Activated CD4-positive, alpha-beta T cell treated with anti-CD3 and anti-CD28 coated beads, Interleukin-2, Interleukin-6, amounts not matched to agents 100 ng/mL and 50 ng/mL, durations not matched to agents 16 hours and 8 hours (primary cell): ENCODE results near the gene TSG101.

ENCODE experiments used
- DNase-seq: peaks from one replicate; pipeline ENCODE4 v3.0.0-alpha.2; 2020

TSG101 gene

DNA sequence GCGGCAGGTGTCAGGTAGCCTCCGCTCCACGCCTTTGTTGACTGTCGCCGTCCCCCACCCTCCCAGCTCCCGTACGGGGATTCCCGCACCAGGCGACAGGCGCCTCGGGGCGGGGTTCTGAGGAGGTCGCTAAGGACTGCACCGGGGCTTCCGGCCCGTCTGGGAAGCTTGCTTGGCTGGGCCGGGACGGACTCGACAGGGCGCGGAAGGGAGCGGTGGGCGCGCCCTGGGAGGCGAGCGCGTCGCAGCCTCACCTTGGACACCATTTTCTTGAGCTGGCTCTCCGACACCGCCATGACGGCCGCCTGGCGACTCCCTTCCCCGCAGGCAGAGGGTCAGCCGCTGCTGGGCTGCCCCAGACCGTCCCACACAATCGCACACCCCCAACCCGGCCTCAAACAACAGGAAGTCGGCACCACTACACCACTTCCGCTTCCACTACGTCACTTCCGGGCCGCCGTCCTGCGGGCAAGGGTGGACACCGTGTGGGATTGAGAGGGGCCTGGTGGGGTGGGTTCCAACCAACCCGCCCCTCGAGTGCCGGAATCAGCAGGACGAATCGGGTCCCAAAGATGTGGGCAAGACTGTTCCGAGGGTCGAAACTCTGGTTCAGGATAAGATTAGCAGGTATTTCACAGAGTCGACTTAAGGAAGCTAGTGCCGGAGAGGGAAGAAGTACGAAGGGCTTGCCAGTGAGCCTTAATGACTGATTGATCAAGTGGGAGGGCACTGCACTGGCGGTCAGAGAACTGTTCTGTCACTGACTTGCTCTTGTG, at the start of gene TSG101:
Gene TSG101 (minus strand): TSS at position 422 of the 776 bp plus-strand sequence. CDS start 126 bp downstream, at position 296.
- DNase-seq, result peak; percentile 95

DNA sequence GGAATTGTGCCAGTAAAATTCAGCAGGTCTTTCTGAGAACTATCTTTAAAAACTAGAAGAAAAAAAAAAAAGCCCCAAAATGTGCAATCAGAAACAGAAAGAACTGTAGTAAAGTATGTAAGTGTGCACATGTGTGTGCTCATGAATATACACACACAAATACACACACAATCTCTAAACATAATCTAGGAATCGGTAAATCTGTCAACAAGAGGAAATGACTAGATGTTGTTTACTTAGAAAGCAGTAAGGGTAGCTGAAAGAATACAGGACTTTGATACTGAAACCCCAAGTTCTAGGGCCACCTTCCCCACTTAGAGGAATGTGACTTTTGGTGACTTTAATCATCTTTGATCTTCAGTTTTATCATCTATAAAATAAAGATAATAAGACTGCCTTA, 48.6 kb upstream of the TSG101 start:
- DNase-seq, result no peak

- DNase-seq, result no peak
Observed at GRCh38 chr11:18567081-18567480, 40.3 kb upstream of the TSG101 start.

DNA sequence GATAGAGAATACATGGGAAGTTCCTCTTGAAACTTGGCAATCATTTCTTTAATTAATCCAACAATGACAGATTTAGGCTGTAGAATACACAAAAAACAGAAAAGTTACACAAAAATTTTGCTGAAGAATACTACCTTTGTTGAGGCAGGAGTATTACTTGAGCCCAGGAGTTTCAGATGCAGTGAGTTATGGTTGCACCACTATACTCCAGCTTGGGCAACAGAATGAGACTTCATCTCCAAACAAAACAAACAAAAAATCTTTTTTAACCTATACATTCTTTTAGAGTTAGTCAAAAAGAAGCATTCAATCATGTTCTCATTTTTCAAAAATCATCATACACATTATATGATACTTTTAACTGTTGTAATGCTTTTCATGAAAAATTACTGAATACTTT, 39.7 kb upstream of the TSG101 start:
- DNase-seq, result no peak

GRCh38 chr11:18564149-18564548, 37.4 kb upstream of the TSG101 start:
- DNase-seq, result no peak

DNA sequence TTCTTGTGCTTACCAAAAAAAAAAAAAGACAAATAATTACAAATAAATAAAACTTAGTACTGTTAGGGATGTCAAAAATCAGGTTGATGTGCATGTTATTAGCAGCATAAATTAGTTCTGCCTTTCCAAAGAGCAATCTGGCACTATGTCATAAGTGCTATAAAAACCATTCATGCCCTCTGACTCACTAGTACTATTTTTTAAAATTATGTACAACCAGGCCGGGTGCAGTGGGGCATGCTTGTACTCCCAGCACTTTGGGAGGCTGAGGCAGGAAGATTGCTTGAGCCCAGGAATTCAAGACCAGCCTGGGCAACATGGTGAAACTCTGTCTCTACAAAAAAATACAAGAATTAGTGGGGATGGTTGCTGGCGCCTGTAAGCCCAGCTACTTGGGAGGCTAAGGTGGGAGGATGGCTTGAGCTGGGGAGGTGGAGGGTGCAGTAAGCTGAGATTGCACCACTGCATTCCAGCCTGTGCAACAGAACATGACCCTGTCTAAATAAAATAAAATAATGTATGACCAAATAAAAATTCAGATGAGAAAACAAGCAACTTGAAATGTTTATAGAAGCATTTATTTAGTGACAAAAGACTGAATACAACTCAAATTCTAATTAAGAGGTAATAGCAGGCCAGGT, 36.5 kb upstream of the TSG101 start:
- no peak for DNase-seq

GRCh38 chr11:18548001-18548400, 21.3 kb upstream of the TSG101 start:
- no peak for DNase-seq

DNA sequence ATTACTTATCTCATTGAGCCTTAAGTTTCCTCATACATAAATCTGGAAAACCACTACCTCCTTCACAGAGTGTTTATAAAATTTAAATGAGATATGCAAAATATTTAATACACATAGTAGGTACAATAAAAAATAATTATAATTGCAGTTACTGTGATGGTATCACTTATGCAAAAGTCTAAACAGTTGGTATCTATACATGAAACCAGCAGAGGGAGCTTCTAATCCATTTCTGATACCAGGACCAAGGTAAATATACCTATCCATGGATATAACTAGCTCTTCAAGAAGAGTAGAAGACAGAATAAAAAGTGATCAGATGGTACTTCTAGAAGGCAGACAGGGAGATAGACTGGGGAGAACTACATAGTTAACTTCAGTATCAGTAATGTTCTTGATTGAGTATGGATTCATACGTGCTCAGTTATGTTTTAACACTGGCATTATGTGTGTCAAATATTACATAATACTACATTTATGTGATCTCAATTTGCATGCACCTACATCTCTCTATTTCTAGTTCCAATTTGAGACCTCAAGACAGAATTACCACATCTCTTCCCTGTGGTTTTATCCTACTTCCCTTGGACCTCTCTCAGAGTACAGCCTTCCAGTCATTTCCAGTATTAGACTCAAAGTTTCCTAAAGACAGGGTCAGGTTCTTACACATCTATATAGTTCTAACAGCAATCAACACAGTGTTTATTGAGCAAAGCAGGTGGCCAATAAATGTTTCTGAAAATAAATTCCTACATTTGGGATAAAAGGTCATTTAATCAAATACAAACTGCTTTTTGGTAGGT, 13.7 kb upstream of the TSG101 start:
- DNase-seq, result peak; percentile 52

DNA sequence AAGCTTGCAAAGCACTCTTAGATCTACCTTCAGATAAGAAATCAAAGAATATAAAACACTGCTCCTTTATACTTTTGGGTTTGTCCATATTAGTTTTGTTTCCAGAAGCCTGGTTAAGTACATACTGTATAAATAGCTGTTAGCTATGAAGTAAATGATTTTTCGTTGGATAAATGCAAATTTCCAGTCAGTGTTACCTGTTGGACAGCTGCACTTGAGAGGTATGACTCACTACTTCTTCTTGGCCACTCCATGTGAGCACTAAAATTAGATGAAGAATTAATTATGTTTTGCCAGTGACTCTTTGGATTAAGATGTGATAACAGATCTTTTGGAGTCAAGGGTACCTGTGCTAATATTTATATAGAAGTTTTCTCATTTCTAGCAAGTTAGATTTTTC, 9.5 kb upstream of the TSG101 start:
- DNase-seq, result no peak

GRCh38 chr11:18534245-18534644, 7.5 kb upstream of the TSG101 start:
- DNase-seq, result no peak

DNA sequence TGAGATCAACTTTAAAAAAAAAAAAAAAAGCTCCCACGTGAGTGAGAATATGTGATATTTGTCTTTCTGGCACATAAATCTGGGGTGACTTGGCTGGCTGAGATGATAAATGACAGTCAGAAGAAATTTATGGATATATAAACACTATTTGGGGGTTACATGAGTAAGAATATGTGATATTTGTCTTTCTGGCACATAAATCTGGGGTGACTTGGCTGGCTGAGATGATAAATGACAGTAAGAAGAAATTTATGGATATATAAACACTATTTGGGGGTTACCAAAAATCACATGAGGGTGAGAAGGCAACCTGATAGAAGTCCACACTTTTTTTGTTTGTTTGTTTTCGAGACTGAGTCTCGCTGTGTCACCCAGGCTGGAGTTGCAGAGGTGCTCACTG, 6.6 kb upstream of the TSG101 start:
- DNase-seq, result no peak

GRCh38 chr11:18527512-18527911, 770 bp upstream of the TSG101 start:
- DNase-seq, result peak; percentile 5

DNA sequence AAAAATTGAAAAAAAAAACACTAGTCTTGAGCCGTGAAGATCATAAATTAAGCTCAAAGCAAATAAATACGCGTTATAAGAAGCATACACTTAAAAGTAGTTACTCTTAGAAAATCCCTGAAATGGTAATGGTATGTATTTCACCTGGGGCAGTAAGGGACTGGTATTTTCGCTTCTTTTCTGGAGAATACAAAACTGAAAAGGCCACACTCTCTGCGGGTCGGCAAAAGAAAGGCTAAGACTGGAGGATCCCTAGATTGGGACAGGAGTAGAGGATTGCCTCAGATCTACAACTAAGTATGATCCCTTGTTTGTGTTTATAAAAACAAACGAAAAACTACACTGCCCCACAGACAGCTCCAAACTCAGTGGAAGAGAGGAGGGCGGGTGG, 617 bp downstream of the TSG101 start:
- DNase-seq, result no peak

DNA sequence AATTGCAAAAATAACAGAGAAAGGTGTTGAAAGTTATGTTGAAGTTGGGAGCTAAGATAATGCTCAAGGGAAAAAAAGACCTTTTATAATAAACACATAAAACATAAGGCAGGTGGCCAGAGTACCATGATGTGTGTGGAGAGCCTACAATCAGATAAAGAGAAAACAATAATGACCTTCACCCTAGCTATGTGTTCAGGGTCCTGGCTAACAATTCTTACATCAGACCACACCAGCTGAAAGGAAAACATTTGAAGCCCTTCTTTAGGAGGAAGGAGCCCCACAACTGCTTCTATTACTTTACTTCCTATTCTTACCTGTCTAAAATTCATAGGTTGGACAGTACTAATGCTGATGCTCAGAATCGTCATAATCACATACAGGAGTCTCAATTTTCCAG, 2.5 kb downstream of the TSG101 start:
- DNase-seq, result no peak

DNA sequence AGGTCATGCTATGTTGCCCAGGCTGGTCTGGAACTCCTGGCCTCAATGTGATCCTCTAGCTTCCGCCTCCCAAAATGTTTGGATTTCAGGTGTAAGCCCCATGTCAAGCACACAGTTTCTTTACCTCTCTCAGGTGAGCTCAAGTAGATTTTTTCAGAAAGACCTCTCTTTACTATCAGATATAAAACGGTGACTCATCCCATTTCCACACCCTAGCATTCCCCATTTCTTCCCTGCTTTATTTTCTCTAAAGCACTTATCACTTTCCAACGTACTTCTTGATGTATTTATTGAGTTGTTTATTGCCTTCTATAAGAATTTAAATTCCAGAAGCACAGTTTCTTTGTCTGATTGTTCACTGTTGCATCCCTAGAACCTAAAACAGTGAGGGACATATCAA, 3.7 kb downstream of the TSG101 start:
- no peak for DNase-seq

DNA sequence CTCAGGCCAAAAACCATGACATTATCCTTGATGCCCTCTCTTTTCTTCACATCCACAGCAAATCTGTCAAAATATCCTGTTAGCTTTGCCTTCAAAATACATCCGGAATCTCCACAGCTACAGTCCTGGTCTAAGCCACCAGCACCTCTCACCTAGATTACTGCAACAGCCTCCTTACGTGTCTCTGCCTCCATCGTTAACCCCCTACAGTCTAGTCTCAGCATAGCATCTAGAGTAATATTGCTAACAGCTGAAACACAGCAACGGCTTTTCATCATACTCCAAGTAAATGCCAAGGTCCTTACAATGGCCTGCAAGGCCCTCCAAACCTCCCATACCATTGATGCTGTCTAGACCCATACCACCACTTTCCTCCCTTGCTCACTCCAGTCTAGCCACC, 4.4 kb downstream of the TSG101 start:
- peak; percentile 16 for DNase-seq

GRCh38 chr11:18521122-18521521, 5.6 kb downstream of the TSG101 start:
- no peak for DNase-seq

DNA sequence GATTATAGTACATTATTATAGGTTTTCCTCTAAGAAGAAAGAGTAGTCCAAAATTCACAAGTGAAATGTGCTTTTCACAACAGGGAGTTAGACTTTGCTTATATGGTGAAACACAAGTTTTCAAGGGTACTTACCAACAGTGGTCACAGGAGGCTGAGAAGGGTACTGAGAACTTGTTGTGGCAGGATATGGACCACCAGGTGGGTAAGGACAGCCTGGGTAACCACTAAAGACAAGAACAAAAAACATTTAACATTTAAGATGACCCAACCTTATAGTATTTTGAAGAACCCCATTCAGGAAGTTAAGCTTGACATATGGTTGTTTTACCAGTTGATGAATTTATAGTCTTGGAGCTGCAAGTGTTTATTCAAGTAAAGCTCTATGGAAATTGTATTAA, 24.4 kb downstream of the TSG101 start:
- DNase-seq, result no peak

- DNase-seq, result no peak
Observed at GRCh38 chr11:18501629-18502028, 25.1 kb downstream of the TSG101 start.

DNA sequence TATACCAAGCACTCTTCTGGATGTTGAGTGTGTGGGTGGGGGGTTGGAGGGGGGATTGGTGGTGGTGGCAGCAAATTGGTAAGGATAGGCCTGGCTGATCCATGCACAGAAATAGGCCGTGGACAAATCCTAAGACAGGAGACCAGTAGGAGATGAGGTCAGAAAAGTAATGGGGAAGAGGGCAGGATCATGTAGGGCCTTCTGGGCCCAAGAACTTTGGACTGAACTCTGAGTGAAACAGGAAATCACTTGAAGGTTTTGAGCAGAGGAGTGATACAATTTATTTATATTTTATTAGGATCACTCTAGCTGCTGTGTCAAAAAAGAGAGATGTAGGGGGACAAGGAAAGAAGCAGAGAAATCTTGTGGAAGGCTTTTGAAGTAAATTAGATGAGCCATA, 28.7 kb downstream of the TSG101 start:
- DNase-seq, result no peak

GRCh38 chr11:18495703-18496102, 31.0 kb downstream of the TSG101 start:
- no peak for DNase-seq

DNA sequence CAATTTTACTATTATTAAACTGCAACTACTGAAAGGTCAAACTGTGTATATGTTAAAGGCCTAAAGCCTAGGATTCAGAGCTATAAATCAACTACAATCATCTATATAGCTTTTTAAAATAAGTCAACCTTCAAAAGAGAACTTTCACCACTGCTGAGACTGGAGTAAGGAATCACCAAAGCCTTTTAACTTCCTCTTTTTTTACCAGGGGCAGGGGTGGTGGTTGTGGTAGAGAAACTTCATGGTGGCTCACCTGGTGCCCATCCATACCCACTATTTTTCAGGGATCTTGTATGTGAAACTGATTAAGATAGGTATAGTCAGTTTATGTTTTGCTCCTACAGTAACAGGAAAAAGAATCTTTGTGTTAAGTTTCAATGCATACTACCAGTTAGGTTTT, 31.5 kb downstream of the TSG101 start:
- no peak for DNase-seq

DNA sequence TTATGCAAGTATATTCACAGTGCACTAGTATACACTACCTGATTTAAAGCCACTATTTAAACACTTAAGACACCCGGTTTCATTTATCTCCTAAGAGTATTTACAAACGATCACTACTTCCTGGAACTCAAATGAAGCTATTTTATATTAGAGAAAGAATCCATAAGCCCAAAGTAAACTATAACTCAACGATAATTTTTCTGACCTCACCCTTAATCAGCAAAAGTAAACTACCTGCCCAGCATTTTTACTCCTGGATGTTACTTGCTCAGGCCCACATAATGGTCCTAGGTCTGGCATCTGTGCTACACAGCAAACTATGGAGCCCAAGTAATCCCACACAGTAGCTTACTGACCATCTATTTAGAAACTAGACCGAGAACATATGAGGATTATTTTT, 33.4 kb downstream of the TSG101 start:
- no peak for DNase-seq

DNA sequence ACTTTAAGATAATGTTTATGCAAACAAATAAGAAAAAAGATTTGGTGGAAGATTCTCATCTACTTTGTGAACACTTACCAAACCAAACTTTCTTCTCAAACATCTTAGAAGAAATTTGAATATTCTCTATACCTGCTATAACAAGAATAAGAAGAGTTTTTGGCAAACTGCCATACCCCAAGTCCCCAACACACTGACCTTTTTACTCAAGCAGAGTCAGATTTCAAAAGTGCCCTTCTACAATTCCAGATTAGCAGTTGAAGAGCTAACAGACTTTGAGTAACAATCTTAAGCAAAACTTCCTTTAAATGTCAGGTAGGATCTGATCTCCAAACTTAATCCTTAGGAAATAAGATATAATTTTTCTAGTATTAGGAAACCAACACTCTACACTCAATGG, 33.9 kb downstream of the TSG101 start:
- no peak for DNase-seq
